Mucosa of gallbladder (tissue), 1 donor: ENCODE measurements around the gene ERBB2. TPM values are rescaled to one million over a fixed set of nuclear protein-coding genes. Genes with fewer than 3 reads are reported as not detected.
"Not testable (repeated sequence)": the region's sequence is repeated elsewhere in the genome, so short reads cannot be mapped to it uniquely, and the experiment has no call there.

Experiments
- DNase-seq: peaks from one replicate; pipeline ENCODE4 v3.0.0-alpha.2; 2020; ENCODE audit warnings: low spot score
- total RNA-seq: library from RNA; stranded (reverse); gene quantifications from one replicate; pipeline ENCODE4 v1.2.1, GENCODE V29; 2021
- donor health status: DM: no; HTN: no; CAD: no.

Gene ERBB2
- total RNA-seq, 1 donor from 2014 or later, result 202 TPM

DNA sequence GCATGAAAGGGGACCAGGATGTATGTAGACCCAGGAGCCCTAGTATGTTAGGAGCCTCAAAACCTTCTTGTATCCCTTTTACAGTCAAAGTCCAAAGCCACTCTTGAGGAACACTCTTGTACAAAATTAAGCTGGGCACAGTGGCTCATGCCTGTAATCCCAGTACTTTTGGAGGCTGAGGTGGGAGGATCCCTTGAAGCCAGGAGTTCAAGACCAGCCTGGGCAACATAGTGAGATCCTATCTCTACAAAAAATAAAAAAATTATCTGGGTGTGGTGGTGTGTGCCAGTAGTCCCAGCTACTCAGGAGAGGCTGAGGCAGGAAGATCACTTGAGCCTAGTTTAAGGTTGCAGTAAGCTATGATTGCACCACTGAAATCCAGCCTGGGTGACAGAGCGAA is 26.1 kb downstream of the ERBB2 start:
- not testable (repeated sequence) for DNase-seq

DNA sequence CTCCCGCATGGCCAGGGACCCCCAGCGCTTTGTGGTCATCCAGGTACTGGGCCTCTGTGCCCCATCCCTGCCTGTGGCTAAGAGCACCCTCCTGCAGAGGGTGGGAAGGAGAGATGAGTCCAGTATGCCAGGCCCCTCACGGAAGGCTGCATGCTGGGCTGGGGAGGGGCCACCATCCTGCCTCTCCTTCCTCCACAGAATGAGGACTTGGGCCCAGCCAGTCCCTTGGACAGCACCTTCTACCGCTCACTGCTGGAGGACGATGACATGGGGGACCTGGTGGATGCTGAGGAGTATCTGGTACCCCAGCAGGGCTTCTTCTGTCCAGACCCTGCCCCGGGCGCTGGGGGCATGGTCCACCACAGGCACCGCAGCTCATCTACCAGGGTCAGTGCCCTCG is 26.8 kb downstream of the ERBB2 start:
- no peak for DNase-seq

DNA sequence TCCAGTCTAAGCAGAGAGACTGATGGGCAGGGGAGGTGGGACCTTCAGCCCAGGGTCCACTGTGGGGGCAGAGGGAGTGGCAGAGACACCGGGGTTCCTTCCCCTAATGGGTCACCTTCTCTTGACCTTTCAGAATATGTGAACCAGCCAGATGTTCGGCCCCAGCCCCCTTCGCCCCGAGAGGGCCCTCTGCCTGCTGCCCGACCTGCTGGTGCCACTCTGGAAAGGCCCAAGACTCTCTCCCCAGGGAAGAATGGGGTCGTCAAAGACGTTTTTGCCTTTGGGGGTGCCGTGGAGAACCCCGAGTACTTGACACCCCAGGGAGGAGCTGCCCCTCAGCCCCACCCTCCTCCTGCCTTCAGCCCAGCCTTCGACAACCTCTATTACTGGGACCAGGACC is 27.7 kb downstream of the ERBB2 start:
- no peak for DNase-seq

DNA sequence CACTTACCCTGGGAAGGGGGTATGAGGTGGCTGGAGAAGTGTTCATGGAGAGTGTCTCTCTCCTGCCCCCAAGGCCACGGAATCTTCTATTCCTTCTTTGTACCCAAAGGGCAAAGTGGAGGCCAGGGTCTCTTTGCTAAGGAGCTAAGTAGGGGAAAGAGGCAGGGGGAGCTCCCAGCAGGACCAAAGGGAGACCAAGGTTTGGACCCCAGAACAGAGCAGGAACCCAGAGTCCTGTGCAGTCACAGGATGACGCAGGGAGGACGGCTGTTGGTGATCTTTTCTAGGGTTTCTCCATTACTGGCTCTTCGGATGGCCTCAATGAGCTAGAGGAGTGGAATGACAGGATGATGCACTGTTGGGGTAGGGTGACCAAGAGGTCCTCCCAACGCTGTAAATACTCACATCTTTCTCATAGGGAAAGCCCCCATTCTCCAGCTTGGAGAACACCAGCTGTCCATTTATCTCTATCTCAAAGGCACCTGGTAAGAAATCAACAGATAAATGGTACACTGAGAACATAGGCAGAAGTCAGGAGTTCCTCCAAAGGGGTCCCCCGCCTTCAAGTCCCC is 29.5 kb downstream of the ERBB2 start:
- no peak for DNase-seq

DNA sequence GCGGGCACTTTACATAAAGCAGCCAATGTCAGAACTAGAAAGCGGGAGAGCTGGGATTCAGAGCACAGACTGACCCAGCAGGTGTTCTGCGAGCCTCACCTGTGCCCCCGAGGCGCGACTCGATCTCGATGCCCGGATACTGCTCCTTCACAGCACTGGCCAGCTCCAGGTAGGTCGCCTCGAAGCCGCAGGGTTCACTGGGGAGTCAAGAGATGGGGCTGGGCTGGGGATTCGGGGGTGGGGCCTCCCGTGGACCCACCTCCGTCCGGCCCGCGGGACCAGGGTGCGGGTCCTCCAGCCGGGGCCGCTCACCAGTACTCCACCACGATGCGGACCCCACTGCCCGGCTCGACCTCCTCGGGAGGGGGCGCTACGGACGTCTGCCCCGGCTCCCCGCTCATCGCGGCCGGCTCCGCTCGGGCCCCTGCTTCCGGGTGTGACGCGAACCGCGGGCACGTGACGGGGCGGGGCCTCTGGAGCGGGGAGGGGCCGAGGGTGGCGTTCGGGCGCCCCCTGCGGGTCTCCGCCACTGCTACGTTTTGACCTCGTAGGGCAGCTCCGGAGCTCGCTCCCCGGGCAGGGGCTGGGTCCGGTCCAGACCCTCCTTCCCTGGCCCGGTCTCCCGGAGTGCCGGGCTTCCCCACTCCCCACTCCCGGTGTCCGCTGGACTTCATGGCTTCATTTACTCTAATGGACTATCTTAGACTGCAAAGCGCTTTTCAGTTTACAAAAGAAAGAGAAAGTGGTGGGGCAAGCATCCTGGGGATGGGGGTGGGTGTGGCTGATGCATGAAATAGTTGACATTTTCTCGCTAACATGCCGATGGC is 30.4 kb downstream of the ERBB2 start, which contains the start of gene MIEN1:
MIEN1 (minus strand) TSS at position 438 of the 827 bp plus-strand sequence; CDS start at position 401, 37 bp downstream.
- peak; percentile 93 for DNase-seq

DNA sequence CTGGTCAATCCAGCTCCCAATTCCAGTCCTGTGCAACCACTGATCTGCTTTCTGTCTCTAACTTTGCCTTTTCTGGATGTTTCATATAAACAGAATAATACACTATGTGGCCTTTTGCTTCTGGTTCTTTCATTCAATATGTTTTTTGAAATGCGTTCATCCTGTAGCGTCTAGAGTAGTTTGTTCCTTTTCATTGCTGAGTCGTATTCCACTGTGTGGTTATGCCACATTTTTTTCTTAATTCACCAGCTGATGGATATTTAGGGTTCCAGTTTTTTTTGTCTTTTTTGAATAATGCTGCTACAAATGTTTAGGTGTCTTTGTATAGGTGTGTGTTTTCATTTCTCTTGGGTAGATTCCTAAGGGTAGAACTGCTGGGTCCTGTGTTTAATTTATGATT is 32.7 kb downstream of the ERBB2 start:
- no peak for DNase-seq

DNA sequence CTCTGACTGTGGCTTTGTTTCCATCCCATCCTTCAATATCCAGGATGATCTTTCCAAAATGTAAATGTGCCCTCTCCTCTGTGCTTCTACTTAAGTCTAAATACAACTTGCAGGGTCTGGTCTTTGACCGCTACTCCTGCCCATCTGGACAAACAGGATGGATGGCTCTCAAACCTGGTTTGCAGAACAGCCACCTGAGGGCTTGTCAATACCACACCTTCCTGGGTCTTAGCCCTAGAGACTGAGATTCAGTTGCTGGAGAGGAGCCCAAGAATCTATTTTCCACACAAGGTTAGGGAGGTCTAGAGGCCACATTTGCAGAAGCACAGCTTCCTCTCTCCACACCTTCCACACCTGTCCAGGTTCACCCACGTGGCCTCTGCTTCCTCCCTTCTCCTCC is 36.0 kb downstream of the ERBB2 start:
- peak; percentile 54 for DNase-seq

DNA sequence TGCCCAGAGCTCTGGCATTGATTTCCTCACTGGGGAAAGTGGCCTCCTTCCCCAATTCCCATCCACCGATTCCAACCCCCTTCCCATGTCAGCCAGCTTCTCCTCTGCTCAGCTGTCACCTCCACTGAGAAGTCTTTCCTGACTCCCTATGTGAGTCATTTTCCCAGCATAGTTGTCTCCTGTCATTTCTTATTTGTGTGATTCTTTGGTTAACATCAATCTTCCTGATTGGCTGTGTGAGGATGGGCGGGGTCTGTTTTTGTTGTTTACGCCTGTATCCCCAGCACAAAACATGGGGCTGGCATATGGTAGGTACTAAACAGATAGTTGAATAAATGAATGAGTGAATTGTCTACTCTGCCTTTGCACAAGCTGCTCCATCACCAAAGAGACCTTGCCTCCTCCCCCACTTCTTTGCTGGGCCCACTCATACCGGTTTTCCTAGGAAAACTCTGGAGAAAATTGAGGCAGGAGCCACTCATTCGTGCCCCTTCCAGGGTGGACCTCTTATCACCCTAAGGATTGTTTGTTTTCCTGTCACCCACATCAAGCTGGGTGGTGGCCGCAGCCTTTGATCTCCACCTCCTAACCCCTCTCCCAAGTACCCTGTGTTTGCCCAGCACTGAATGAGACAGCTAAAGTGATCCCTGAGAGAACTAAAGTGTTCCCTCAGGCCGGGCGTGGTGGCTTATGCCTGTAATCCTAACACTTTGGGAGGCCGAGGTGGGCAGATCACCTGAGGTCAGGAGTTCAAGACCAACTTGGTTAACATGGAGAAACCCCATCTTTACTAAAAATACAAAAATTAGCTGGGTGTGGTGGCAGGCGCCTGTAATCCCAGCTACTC is 36.7 kb downstream of the ERBB2 start:
- DNase-seq, result no peak

DNA sequence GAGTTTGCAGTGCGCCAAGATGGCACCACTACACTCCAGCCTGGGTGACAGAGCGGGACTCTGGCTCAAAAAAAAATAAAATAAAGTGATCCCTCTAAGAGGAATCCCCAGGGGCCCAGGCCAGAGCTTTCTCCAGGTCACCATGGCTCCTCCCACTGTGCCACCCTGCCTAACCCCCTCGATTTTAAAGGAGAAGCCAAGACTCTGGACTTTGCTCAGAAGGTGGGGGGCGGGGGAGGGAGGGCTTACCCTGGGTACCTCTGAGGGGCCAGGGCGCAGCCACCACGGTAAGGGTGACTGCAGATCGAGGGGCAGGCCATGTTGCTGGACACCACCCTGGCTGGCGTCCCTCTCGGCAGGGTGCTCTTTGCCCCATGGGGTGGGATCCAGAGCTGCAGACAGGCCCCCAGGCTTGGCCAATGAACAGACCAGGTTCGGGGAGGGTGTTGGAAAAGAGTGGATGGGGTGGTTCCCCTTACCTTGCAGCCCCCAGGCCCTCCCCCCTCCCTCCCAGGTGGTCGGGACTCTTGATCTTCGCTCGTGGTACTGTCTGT is 37.4 kb downstream of the ERBB2 start:
- no peak for DNase-seq

DNA sequence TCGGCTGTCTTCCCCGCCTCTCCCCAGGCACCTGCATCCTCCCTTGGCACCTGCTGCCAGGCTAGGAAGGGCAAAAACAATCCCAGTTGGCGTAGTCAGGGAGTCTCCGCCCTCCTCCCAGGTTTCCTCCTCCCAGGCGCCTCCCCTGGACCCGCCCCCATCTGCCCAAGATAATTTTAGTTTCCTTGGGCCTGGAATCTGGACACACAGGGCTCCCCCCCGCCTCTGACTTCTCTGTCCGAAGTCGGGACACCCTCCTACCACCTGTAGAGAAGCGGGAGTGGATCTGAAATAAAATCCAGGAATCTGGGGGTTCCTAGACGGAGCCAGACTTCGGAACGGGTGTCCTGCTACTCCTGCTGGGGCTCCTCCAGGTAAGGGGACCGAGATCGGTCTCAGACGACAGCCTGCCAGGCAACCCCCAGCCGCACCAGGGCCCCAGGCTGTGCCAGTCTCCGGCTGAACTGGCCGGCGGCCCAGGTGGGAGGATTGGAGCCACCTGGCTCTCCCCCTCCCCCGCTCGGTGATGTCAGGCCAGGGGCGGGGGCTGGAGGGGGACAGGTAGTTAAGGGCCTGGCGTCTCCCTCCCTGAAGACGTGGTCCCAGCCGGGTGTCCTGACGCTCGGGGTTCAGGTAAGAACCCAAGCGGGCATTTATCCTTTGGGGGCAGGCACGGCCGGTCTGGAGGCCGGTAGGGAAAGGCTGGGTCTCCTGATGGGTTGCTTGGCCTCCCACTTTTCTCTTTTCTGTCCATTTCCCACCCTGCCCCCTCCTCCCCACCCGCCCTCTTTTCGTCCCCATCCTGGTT is 38.1 kb downstream of the ERBB2 start, which contains the start of gene GRB7:
GRB7 (plus strand) TSS at position 179 of the 808 bp plus-strand sequence. CDS start 4,364 bp downstream, outside the sequence.
- peak; percentile 82 for DNase-seq

DNA sequence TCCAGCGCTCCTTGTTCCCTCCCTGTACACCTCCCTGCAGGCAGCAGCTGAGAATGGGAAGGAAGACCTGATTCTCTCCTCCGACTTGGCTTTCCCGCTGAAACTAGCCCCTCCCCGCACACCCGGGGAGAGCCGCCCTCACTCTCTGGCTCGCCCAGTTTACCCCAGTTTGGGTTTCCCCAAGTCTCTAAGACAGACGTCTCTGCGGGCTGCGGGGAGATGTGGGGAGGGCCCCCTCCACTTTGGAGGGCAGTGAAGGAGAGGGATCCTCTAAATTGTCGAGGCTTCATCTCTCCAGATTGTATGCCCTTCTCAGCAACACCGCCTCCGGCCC is 38.7 kb downstream of the ERBB2 start:
- no peak for DNase-seq

DNA sequence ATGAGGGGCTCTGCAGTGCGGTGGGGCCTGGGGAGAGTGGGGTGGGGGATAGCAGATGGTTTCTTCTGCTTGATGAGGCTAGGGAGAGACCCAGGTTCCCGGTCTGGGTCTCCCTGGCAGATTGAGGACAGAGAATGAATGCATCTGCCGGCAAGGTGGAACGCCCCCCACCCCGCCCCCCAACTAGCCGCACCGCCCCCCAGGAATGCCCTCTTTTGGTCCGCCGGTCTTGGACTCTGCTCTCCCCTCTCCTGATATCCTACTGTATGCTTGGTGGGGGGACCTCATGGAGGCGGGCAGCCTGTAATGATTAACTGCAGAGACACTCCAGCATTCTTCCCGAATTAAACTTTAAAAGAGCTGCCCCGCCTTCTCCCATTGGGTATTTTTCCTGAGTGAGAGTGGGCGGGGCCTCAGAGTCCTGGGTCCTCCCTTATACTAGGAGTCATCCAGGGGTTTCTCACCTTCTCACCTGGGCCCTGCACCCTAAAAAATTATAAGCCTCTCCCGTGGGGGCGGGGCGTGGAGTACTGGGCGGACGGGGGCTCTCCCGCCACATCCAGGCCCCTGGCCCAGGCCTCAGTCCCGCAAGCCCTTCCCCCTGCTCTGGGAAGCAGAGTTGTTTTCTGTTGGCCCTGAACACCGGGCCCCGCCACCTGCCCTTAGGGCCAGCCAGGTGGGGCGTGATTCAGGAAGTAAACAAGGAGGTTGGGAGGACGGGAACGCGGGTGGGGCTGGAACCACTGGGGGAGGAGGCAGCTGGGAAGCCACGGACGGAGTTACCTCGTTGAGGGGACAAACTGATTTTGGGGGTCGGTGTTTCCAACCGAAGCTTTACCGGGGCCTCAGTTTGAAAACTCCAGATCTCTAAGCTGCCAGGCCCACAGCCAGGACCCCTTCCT is 39.4 kb downstream of the ERBB2 start:
- peak; percentile 86 for DNase-seq

DNA sequence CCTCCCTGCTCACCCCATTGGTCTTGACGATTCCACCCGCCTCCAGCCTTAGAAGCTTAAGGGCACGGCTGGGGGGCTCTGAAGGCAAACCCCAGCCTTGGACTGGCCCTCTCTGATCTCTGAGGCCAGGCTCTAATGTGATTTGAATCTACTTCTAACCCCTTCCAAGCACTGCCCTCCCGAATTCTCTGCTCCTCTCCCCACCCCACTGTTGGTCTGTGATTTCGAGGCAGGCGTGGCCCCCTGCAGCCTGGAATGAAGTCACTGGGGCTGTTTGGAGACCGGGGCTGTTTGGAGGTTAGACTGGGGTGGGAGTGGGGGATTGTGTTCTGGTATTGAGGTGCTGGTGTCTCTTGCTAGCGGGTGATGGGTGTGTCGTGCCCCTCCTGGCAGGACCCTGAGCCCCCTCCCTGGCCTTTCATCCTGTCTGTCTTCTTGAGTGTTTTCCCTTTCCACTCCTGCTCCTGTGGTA is 40.1 kb downstream of the ERBB2 start:
- DNase-seq, result no peak

DNA sequence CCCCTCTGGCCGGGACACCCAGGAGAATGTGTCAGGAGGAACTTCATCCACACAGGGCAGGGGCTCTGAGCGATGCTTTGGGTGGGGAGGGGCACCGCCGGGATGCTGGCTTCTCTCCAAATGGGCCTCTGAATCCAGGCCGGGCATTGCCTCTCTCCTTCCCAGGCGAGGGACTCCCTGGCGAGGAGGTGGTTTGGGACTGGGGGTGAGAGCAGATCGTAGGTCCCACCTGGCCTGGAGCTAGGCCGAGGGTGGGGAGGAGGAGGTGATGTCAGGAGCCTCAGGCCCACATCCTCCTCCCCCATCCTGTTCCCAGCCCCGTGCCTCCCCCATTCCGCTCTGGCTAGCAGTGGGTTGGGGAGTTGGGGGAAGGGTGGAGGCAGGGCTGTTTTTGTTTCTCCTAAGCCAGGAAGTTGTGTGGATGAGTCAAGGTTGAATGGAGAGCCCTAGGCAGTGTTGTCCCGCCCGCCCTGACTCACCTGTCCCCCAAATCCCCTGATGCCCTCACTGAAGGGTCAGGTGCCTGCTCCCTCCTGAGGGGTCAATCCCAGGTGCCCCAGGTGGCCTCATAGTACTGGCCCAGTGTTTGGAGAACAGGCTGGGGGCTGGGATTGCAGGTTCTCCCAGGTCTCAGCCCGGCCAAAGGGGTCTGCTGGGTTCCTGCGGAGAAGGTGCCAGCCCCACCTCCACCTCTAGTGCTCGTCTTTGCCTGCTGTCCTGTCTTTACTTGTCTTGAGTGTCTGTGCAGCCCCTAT is 40.7 kb downstream of the ERBB2 start:
- DNase-seq, result no peak

DNA sequence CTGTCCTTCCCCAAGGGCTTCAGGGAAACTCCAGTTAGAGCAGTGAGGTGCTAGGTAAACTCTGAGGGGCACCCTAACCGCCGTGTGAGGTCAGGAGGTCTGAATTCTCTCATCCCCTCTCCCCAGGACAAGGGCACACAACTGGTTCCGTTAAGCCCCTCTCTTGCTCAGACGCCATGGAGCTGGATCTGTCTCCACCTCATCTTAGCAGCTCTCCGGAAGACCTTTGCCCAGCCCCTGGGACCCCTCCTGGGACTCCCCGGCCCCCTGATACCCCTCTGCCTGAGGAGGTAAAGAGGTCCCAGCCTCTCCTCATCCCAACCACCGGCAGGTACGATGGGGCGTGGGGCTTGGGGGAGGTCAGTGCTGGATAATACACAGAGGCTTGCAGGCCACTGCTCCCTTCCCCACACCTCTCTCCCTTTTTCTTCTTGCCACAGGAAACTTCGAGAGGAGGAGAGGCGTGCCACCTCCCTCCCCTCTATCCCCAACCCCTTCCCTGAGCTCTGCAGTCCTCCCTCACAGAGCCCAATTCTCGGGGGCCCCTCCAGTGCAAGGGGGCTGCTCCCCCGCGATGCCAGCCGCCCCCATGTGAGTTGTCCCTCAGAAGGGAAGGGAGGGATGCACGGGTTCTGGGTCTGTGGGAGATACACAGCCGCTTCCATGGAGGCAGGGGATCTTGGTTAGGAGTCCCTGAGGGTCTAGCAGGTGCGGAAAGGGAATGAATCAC is 42.4 kb downstream of the ERBB2 start:
- no peak for DNase-seq

DNA sequence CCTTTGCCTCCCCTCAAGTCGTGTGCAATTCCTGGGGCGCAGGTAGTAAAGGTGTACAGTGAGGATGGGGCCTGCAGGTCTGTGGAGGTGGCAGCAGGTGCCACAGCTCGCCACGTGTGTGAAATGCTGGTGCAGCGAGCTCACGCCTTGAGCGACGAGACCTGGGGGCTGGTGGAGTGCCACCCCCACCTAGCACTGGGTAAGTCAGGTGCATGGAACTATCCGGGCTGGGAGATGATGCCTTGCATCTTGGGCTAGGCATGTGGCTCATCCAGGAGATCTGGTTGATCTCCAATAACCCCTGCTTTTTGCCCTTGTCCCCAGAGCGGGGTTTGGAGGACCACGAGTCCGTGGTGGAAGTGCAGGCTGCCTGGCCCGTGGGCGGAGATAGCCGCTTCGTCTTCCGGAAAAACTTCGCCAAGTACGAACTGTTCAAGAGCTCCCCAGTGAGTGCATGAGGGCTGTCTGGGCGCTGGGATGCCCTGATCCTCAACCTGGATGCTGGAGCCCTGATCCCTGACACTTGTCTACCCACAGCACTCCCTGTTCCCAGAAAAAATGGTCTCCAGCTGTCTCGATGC is 43.1 kb downstream of the ERBB2 start:
- DNase-seq, result no peak

DNA sequence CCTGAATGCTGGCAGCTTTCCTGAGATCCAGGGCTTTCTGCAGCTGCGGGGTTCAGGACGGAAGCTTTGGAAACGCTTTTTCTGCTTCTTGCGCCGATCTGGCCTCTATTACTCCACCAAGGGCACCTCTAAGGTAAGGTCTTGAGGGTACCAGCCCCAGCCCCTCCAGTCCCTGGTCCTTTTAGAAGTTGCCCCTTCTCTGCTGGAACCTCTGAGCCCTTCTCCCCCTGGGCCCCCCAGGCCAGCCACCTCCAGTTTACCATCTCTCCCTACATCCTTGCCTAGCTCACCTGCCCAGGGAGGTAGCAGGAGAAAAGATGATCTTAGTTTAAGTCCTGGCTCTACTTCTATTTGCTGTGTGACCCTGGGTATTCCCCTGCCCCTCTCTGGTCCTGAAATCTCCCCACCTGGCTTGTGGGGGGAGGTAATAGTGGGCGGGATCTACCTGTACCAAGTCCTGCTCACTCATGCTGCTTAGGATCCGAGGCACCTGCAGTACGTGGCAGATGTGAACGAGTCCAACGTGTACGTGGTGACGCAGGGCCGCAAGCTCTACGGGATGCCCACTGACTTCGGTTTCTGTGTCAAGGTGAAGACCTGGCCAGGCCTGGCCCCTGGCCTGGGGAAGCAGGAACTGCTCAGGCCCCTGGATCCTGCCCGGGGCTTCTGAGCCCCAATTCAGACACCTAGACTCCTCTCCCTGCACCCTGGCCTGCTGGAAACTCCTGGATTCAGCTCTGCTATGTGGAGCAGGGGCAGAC is 44.4 kb downstream of the ERBB2 start:
- no peak for DNase-seq

DNA sequence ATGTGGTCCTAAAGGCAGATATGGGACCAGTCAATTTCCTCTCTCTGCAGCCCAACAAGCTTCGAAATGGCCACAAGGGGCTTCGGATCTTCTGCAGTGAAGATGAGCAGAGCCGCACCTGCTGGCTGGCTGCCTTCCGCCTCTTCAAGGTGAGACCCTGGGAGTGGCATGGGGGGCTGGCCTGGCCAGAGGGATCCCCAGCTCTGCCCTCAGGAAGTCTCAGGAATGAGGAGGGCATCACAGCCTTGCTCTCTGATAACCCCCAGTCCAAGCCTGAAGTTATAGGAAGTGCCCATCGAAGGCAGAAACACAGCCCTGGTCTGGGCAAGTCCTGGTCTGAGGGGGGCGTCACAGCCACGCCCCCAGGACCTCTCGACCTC is 45.0 kb downstream of the ERBB2 start:
- DNase-seq, result no peak
